AG08396 (cell line): ENCODE measurements around the gene CGN.

Experiments
- DNase-seq: peaks from one replicate; pipeline ENCODE4 v3.0.0; 2012; ENCODE audit warnings: low spot score, mixed read lengths

CGN gene, protein sequence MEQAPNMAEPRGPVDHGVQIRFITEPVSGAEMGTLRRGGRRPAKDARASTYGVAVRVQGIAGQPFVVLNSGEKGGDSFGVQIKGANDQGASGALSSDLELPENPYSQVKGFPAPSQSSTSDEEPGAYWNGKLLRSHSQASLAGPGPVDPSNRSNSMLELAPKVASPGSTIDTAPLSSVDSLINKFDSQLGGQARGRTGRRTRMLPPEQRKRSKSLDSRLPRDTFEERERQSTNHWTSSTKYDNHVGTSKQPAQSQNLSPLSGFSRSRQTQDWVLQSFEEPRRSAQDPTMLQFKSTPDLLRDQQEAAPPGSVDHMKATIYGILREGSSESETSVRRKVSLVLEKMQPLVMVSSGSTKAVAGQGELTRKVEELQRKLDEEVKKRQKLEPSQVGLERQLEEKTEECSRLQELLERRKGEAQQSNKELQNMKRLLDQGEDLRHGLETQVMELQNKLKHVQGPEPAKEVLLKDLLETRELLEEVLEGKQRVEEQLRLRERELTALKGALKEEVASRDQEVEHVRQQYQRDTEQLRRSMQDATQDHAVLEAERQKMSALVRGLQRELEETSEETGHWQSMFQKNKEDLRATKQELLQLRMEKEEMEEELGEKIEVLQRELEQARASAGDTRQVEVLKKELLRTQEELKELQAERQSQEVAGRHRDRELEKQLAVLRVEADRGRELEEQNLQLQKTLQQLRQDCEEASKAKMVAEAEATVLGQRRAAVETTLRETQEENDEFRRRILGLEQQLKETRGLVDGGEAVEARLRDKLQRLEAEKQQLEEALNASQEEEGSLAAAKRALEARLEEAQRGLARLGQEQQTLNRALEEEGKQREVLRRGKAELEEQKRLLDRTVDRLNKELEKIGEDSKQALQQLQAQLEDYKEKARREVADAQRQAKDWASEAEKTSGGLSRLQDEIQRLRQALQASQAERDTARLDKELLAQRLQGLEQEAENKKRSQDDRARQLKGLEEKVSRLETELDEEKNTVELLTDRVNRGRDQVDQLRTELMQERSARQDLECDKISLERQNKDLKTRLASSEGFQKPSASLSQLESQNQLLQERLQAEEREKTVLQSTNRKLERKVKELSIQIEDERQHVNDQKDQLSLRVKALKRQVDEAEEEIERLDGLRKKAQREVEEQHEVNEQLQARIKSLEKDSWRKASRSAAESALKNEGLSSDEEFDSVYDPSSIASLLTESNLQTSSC

DNA sequence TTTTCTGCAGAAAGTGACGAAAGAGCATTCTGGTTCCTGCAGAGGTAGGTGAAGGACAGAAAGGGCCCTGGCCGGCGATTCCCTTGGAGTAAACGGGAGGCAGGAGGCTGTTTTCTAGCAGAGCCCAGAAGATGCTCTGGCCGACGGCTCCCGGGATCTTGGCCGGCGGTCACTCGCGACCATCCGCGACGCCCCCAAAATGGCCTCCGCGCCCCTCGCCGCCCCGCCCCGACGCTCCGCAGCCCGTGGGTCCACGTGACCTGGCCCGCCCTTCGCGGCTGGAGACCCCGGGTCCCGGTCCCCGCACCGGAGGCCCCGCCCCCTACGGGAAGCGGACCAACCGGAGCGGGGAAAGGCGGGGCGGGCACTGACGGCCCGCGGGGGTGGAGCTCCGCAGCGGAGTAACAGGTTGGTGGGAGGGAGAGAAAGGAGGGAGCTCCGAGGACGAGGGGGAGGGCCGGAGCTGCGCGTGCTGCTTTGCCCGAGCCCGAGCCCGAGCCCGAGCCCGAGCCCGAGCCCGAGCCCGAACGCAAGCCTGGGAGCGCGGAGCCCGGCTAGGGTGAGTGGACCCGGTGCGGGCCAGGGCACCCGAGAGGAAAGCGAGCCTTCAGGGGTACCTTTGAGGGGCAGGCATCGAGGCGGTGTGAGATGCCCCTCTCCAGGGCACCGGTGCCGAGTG, at the start of gene CGN:
Gene CGN (plus strand): TSS at position 431 of the 679 bp plus-strand sequence. CDS start 7,133 bp downstream, outside the sequence.
- DNase-seq: peak; percentile 87

DNA sequence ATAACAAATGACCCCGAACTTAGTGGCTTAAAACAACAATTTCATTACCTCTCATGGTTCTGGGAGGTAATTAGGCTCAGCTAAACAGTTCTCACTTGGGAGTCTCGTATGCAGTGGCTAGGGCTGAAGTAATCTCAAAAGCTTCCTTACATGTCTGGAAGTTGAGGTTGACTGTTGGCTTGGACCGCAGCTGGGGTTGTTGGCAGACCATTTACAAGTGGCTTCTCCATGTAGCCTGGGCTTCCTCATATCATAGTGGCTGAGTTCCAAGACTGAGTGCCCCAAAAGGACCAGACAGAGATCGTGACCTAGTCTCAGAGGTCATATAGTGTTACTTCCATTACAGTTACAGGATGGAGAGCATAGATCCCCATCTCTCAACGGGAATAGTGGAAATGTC, 49.5 kb upstream of the CGN start:
- DNase-seq: no peak

DNA sequence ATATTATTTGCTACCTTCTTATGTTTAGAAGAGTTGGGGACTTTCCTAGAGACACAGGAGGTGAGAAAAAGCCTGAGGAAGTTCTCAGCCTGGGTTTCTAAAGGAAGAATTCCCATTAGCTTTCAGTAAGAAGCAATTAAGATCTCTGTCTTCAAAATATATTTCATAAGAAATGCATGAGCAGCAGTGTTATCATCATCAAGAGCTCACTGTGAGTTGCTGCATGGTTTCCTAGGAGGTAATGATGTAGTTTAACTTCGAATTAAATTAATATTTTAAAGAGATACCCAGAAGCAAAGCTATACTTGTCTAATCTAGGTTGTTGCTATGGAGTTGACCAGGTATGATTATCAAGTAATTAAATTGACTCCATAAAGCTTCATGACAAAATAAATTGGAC, 46.2 kb upstream of the CGN start:
- no peak for DNase-seq

DNA sequence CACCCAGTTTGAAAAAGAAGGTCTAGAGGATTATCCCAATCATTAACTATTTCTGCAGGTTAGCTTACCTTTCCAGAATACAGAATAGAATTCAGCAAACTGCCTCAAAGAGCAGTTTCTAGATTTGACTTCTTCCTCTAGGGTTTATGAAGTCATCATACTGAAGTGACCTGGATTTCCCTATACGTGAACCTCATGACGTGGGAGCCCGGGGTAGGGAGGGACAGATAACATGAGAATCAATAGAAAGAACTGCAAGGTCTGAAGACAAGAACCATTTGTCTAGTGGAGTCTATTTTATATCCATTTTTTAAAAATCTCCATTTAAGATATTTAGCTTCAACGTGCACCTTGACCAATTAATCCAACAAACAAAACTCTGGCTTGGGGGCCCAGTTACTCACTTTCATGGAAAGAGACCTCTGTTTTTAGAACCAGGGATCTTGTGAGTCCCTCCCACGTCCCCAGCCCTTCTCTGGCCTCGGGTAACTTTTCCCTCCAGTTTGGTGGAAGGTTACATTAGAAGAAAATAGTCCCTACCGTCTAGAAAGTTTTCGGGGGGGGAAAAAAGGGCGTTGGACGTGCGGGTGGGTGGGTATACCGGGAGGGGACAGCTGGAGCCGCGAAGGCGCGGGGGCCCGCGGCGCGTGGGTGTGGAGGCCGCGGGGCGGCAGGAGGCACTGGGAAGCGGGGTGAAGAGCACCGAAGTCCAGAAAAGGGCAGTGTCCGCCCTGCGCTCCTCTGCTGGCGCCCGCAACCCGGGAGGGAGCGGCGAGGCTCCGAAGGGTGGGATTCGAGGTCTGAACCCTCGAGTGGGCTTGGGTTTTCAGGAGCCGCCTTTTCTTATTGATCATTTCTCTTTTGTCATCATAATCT, 38.1 kb upstream of the CGN start:
- DNase-seq: peak; percentile 57

DNA sequence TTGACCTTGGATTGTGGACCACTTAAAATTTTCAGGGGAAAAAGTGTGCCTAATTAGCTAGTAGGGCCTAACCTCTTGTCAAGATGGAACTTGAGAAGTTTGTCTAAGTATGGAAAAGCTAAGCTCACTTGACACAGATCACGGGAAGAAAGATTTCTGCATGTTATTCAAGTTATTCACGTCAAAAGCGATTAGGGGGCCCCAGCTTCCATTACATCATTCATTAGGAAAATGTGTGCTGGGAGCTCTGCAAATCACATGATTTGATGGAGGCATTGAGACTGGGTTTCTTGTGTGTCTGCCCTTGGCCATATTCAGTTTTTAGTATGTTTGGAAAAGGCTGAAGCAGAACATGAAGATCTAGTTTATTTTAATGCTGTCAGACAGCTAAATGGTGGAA, 36.4 kb upstream of the CGN start:
- no peak for DNase-seq

DNA sequence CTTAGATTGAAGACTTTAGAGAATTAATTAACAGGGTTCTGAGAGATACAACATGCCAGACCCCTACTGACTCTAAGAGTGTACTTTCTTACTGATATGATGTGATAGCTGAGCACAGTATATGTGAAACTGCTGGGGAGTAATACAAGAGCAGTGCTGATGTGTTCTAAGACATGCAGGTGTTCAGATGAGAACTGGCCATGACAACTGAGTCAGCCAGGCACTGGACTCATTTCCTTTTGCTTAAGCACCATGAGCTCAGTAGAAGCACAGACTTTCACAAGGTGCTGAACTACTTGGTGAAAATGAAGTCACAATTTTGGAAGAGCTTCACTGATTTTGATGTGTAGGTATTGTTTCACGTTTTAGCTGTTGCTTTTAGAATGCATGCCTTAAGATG, 36.0 kb upstream of the CGN start:
- no peak for DNase-seq

DNA sequence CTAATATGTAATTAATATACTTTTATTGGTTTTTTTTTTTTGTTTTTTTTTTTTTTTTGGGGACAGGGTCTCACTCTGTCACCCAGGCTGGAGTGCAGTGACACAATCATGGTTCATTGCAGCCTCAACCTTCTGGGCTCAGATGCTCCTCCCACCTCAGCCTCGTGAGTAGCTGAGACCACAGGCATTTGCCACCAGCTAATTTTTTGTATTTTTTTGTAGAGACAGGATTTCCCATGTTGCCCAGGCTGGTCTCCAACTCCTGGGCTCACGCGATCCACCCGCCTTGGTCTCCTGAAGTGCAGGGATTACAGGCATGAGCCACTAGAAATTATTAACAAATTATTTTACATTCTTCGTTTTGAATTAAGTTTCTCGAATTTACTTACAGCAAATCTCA, 35.1 kb upstream of the CGN start:
- no peak for DNase-seq

DNA sequence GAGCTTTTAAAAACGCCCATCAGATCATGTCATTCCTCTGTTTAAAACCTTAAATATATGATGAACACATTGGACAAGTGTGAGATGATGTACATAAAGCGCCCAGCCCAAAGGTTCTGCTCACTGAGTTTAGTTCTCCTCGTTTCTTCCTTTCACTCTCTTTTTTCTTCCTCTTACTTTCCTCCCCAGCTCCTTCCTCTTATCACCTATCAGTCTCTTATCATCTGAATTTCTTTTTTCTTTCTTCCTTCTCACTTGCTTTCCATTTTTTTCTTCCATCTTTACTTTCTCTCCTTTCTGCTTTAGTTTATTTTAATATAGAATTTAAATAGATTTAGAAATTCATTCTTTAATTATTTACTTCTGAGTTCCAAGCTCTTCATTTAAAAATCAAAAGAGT, 34.1 kb upstream of the CGN start:
- no peak for DNase-seq

DNA sequence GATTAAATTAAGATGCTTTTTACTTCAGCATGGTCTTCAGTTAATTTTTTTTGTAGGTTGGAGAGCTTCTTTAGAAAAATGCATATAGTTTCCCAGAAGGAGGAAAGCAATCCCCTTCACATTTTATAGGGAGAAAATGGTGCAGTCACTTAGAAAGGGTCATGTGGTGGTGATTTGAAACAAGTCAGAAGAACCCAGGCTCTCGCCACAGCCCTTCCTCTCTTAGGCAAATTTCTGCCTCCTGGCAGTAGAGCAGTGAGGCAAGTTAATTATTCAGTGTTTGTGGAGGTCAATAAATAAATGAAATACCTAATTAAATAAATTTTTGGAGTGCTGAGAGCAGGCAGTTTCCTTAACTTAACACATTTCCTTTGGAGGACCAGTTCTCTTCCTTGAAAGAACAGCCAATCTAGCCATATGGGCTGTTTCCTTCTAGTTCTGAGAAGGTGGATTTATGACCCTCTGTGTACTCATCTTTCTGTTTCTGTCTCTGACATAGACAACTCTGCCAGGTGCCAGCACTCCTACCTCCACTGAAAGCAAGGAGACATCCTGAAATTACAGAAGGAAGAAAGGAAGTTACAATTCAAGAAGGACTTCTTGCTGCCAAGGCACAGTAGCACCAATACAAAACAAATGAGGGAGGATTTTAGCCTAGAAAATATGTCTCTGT, 32.9 kb upstream of the CGN start:
- DNase-seq: no peak

DNA sequence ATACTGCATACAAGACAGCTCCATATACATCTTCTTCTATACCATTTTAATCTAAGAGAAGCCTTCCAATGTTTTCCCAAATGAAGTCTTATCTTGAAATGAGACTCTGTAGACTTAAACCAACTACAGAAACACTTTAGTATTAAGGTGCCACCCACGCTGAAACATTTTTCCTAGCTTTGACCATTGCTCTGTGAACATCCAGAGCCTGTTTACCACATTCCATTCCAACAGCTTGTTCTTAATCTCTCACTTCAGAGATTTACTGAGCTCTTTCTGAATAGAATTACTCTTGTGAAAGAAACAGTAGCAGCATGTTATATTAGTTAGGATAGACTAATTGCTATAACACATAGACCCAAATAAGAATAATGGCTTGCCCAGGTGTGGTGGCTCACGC, 32.3 kb upstream of the CGN start:
- no peak for DNase-seq

DNA sequence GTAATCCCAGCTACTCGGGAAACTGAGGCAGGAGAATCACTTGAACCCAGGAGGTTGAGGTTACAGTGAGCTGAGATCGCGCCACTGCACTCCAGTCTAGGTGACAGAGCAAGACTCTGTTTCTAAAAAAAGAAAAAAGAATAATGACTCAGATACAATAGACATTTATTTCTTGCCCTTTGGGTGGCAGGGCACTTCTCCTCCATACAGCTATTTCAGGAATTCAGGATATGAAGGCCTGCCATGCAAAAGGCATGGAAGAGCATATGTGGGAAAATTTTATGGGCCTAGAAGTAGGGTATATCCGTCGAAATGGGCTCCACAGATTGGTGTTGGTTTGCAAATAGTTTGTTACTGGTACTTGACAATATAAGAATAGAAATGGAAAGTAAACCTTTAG, 31.7 kb upstream of the CGN start:
- DNase-seq: no peak

DNA sequence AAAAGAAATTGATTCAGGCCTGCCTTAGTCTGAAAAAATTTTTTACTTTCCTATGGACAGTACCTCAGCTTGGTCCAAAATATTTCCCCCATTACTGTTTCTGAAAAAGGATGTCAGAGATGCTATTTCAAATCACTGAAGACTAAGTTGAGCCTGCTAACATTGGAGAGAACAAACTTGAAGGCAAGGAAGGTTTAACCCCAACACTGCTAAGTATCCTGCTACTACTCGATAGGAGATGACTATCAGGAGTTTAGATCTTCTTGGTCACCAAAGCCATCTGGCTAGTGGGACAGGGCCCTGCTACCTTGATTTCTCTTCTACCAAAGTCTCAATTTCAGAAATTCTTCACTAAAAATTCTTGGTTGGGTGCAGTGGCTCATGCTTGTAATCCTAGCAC, 29.2 kb upstream of the CGN start:
- DNase-seq: no peak

DNA sequence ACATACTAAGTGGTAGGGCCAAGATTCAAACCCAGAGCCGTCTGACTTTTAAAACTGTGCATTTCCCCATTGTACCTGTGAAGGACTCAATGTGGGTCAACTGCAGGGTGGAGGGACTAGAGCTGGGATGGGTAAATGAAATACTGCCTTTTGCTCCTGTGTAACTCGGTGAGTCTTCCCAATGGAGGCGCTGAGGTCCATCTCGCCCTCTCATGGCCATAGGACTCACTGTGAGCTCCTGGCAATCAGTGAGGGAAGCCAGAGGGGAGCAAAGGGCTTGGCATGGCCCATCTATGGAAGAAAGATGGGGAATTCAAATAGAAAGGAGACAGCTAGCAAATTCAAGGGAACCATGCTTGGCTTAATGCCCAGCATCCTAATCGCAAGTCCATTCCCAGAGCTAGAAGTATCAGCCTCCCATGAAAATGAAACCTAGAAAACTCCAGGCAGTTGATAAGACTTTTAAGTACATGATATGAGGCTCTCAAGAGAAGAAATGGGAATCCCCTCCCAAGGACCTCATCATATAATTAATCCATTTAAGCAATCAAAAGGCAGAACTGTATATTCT, 25.4 kb upstream of the CGN start:
- DNase-seq: no peak

DNA sequence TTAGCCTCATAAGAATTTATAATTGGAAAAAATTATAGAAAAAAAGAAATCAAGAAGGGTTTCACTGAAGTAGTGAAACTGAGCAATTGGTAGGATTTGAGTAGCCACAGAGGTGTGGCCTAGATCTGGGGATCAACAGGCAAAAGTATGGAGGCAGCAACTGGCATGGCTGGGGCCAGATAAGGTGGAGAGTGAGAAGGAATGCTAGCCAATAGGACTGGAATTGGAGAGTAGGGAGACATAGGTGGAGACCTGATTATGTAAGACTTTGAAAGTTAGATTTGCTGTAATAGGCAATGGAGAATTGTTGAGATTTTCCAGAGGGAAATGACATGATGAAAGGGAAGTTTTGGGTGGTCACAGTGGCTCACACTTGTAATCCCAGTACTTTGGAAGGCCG, 24.6 kb upstream of the CGN start:
- DNase-seq: no peak

DNA sequence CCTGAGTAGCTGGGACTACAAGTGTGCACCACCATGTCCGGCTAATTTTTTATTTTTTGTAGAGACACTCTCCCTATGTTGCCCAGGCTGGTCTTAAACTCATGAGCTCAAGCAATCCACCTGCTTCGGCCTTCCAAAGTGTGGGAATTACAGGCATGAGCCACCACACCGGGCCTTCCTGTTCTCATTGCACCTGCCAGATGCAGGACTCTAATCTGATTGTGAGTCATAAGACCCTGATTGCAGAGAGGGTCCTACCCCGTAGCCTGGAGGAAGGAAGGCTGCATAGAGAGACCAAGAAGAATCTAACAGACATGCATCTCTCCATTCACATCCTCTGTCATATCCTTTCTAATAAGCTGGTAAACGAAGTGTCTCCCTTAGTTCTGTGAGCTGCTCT, 19.5 kb upstream of the CGN start:
- DNase-seq: no peak

DNA sequence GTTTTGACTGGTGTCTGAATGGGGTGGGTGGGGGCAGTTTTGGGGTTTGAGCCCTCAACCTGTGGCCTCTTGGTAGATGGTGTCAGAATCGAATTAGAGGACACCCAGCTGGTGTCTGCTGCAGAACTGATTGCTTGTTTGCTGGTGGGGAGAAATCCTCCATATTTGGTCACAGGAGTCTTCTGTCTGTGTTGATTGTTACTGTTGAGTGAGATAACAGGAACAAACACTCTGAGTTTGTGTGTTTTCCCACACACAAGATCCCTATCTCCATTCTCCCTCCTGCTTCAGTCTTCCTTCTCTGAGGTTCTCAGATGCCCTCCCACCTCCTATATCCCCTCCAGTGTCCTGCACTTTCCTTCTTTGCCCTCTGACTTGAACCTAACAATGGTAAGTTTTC, 19.1 kb upstream of the CGN start:
- DNase-seq: no peak

DNA sequence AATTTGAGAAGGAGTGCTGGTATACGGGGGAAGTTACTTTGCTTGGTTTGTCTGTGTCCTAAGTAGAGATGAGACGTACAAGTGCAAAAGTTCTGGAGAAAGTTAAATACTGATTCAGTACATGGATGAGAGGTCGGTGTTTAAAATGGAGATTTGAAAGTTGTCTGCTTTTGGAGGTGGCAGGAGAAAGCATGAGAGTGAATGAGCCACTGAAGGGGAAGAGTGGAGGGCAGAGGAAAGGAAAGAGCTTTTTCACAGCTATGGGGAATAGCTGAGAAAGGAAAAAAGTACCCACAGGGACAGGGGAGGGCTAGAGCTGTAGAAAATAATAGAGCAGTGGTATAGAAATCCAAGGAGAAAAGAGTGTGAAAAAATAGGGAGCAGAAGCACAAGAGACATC, 18.1 kb upstream of the CGN start:
- no peak for DNase-seq

DNA sequence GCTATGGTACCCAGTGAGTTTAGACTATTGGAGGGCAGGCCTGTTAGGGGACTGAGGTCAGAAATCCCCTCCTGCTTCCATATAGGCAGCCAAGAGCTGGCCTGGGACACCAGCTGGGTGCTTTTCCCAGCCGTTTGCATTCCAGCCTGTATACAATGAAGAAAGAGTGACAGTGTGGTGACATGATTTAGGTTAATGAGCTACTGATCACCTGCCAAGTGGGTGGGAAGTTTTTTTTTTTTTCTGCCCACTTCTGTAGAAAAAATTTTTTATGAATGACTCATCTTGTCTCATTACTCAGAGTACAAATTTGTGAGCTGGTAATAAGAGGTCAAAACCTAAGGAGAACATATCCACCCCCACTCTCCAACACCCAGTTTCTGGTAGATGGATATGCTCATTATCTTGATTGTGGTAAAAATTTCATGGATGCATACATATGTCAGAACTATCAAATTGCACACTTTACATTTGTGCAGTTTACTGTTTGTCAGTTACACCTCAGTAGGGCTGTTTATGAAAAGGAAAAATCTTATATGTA, 16.4 kb upstream of the CGN start:
- peak; percentile 48 for DNase-seq

DNA sequence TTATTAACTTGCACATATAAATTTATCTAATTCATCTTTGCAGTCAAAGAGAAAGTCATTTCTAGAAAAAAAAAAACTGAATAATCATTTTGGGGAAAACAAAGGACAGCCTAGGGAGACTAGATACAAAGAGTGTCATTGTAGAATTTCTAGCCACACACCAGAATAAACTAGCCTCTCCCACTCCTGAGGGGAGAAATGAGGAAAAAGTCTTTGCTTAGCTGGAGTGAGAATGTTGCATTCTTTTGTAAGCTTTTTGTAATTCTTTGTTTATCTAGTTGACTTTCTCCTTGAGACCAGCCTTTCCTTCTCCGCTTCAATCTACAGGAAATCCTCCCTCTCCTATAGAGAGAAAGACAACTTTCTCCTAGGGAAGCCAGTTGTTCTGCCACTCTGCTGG, 15.9 kb upstream of the CGN start:
- DNase-seq: no peak

DNA sequence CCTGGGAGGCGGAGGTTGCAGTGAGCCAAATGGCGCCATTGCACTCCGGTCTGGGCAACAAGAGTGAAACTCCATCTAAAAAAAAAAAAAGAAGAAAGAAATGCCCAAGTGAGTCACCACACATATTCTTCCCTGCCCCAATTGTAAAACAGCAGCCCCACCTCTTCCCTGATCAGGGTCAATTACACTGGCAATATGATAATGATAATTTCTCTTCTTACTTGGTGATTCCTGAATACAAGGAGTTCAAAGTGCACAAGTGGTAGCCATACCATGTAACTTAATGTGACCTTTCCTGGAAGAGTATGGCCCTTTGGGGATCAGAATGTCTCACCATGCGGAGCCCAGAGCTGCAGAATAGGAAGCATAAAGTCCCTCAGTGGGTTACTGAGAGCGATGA, 11.8 kb upstream of the CGN start:
- DNase-seq: no peak
